GM21423 (cell line): ENCODE data around the gene LRP10.
A peak's percentile ranks its signal among the peaks of the same experiment; 100 is the strongest.
"Not testable (repeated sequence)": the region's sequence is repeated elsewhere in the genome, so short reads cannot be mapped to it uniquely, and the experiment has no call there.

Experiments used
- ATAC-seq: cut with Tn5 transposase; IDR thresholded peaks from one replicate; pipeline ENCODE4 v1.9.1; 2021; ENCODE audit warnings: mild to moderate bottlenecking, moderate library complexity; ENCODE audit not compliant: unreplicated experiment

LRP10 gene

GRCh38 chr14:22842211-22843122, 29.1 kb upstream of the LRP10 start:
- no peak for ATAC-seq

DNA sequence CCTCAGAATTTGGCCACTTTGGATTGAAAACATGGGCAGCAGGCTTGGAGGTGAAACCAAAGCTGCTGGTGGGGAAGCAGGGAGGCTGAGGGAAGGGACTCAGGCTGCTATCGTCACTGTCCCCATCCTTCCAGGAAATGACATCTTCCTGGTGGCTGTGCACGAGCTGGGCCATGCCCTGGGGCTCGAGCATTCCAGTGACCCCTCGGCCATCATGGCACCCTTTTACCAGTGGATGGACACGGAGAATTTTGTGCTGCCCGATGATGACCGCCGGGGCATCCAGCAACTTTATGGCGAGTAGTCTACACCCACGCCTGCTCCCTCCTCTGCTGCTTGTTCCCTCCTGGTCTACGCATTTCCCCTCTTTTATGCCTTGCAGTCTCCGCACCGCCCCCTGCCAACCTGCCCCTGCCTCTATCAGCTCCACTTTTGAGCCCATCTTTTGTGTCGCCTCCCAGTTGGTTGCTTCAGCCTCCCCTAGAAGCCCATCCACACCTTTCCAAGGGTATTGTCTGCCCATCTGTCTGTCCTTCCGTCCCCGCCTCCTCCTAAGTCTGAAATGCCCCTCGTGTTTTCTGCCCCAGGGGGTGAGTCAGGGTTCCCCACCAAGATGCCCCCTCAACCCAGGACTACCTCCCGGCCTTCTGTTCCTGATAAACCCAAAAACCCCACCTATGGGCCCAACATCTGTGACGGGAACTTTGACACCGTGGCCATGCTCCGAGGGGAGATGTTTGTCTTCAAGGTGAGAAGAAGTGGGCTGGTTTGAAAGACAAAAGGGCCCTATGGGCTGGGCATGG, 28.2 kb upstream of the LRP10 start:
- ATAC-seq: no peak

DNA sequence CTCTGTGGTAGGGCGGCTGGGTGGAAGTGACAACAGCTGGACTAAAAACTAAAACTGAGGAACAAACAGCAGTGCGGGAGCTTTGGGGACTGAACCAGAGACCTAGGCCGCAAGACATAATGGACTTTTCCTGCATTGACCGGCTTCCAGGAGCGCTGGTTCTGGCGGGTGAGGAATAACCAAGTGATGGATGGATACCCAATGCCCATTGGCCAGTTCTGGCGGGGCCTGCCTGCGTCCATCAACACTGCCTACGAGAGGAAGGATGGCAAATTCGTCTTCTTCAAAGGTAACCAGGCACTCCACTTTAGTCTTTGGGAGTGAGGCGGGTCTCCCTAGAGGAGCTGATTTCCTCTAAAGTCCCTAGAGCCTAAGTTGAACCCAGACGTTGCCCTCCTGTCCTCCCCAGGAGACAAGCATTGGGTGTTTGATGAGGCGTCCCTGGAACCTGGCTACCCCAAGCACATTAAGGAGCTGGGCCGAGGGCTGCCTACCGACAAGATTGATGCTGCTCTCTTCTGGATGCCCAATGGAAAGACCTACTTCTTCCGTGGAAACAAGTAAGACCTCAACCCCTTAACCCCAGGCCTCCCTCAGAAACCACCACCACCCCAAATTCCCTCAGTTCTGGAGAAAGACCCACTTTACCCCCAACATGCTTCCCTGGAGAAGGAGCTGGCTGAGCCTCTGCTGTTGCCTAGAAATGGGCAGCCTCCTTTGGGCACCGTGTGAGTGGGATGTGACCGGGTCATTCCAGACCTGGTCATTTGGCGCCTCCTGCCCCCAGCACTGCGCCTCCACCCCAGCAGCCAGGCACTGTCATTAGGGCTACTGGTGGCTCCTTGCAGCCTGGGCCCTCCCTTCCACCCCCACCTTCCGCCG, 27.1 kb upstream of the LRP10 start:
- no peak for ATAC-seq

DNA sequence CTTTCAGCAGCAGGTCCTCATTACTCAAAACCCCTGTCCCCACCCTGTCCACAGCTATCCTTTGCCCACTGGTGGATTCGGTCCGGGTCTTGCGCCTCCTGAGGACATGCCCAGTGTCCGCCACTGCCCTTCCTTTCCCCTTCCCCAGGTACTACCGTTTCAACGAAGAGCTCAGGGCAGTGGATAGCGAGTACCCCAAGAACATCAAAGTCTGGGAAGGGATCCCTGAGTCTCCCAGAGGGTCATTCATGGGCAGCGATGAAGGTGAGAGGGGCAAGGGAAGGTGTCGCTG, 26.5 kb upstream of the LRP10 start:
- no peak for ATAC-seq

- no peak for ATAC-seq
Observed at GRCh38 chr14:22845821-22846625, 25.5 kb upstream of the LRP10 start.

DNA sequence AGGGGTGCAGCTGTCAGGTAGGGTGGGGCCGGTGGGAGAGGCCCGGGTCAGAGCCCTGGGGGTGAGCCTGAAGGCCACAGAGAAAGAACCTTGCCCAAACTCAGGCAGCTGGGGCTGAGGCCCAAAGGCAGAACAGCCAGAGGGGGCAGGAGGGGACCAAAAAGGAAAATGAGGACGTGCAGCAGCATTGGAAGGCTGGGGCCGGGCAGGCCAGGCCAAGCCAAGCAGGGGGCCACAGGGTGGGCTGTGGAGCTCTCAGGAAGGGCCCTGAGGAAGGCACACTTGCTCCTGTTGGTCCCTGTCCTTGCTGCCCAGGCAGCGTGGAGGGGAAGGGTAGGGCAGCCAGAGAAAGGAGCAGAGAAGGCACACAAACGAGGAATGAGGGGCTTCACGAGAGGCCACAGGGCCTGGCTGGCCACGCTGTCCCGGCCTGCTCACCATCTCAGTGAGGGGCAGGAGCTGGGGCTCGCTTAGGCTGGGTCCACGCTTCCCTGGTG, 24.7 kb upstream of the LRP10 start:
- no peak for ATAC-seq

- ATAC-seq: no peak
Observed at GRCh38 chr14:22847661-22848341, 23.7 kb upstream of the LRP10 start.

DNA sequence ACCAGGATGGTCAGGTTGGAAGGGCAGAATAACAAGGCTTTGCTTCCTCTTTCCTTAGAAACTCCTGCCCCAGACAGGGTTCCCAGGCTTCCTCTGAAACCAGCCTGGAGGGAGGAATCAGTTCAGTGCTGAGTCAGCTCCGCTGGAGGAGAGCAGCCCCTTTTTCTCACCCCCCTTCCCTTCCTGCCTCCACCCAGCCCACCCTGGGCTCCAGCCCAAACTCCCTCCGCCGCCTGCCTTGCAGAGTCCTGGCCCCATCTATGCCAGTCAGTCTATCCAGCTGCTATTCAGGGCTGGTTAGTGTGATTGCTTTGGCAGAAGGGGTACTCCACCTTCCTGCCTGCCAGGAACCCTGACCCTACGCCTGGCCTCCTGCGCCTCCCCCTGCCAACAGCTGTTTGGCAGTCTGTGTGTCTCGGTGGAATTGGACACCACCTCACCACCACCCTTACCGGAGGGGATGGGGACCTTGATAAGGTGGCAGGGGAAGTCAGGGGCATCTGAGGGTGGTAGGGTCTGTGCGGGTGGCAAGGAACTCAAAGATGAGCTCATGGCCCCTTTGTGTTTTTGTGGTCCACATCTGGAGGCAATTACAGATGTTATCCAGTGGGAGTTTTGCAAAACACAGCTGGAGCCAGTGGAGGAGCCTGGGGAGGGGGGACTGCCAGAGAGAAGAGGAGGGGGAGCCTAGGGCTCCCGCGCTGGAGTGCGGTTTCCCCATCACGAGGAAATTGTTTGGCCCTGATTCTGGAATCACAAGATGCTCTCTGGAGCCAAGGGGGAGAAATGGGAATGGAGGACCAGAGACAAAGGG, 23.0 kb upstream of the LRP10 start:
- no peak for ATAC-seq

DNA sequence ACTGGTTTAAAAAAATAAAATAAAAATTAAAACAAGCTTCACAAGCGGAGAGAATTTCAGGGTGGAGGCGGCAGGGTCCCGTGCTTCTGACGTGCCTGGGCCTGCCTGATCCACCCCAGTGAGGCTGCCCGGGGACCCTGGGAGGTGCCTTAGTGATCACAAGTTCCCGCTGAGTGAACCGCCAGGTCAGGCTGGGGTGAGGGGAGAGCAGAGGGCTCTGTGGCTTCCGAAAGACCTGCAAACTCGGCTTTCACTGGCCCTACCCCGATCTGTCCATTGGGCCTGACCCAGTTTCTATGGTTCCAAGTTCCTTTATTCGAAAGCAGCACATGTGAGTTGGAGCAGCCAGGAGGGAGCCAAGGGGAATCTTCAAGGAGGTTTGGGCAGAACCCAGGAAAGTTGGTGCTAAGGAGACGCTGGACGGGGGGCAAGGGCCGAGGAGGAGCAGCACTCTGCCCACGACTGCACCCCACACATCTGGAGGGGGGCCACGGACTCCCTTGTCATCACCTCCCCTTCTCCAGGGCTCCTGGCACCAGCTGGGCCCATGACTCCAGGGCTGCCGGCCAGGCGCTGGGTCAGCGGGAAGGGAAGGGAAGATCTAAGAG, 22.2 kb upstream of the LRP10 start:
- ATAC-seq: no peak

GRCh38 chr14:22850944-22851764, 20.4 kb upstream of the LRP10 start:
- no peak for ATAC-seq

GRCh38 chr14:22852178-22852577, 19.4 kb upstream of the LRP10 start:
- not testable (repeated sequence) for ATAC-seq

GRCh38 chr14:22852599-22852939, 19.0 kb upstream of the LRP10 start:
- ATAC-seq: no peak

- peak; percentile 58 for ATAC-seq
Observed at GRCh38 chr14:22852940-22853767, 18.4 kb upstream of the LRP10 start.

DNA sequence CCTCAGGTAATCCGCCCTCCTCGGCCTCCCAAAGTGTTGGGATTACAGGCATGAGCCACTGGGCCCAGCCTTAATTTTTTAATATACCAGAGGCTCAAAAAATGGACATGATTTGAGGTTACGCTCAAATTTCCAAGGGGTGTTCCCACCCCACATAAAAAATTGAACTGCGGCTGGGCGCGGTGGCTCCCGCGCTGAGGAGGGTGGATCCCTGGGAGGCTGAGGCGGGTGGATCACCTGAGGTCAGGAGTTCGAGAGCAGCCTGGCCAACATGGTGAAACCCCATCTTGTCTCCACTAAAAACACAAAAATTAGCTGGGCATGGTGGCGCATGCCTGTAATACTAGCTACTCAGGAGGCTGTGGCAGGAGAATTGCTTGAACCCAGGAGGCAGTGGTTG, 17.2 kb upstream of the LRP10 start:
- ATAC-seq: not testable (repeated sequence)

DNA sequence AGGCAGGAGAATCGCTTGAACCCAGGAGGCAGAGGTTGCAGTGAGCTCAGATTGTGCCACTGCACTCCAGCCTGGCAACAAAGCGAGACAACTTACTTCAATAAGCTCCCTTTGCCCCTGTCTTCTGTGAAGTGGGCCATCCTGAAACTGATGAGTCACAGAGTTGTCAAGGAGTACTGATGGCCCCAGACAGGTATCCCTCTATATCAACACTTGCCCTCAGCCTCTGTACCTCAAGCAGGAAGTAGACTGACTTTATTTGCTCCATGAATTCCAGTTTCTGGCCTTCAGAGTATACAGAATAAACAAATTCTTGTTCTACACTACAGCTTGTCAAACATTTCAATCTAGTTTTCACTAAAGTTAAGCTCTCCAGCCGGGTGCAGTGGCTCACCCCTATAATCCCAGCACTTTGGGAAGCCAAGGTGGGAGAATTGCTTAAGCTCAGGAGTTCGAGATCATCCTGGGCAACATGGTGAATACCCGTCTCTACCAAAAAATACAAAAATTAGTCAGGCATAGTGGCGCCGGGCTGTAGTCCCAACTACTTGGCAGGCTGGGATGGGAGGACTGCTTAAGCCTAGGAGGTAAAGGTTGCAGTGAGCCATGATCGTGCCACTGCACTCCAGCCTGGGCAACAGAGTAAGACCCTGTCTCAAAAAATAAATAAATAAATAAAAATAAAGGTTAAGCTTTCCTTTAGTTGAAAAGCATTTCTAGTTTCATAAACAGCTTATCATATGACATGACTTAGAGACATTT, 16.4 kb upstream of the LRP10 start:
- no peak for ATAC-seq

- no peak for ATAC-seq
Observed at GRCh38 chr14:22856428-22856827, 15.1 kb upstream of the LRP10 start.
